ENCODE data around the gene IFFO2.

IFFO2 gene

GRCh38 chr1:18970762-18971161, 14.3 kb upstream of the IFFO2 start:
- DNase-seq: no peak

GRCh38 chr1:18970358-18970757, 13.9 kb upstream of the IFFO2 start:
- no peak for DNase-seq

- DNase-seq: no peak
These were observed 10.7 kb upstream of the IFFO2 start for GRCh38 chr1:18967066-18967690.

GRCh38 chr1:18965206-18966173, 9.0 kb upstream of the IFFO2 start:
- DNase-seq: no peak

- DNase-seq: no peak
These were observed 7.5 kb upstream of the IFFO2 start for GRCh38 chr1:18963968-18964367.

GRCh38 chr1:18962855-18963737, 6.6 kb upstream of the IFFO2 start:
- no peak for DNase-seq

GRCh38 chr1:18962121-18962721, 5.7 kb upstream of the IFFO2 start:
- DNase-seq: no peak

- no peak for DNase-seq
These were observed 4.3 kb upstream of the IFFO2 start for GRCh38 chr1:18960821-18961220.

- DNase-seq: no peak
These were observed 3.9 kb upstream of the IFFO2 start for GRCh38 chr1:18960409-18960808.

- DNase-seq: no peak
These were observed 3.1 kb upstream of the IFFO2 start for GRCh38 chr1:18959591-18959990.

- DNase-seq: no peak
These were observed 1.2 kb upstream of the IFFO2 start for GRCh38 chr1:18957532-18958300.

GRCh38 chr1:18957136-18957521, 653 bp upstream of the IFFO2 start:
- no peak for DNase-seq

- no peak for DNase-seq
These were observed 859 bp downstream of the IFFO2 start for GRCh38 chr1:18955441-18956192.

- no peak for DNase-seq
These were observed 1.4 kb downstream of the IFFO2 start for GRCh38 chr1:18955131-18955440.

- DNase-seq: no peak
These were observed 2.0 kb downstream of the IFFO2 start for GRCh38 chr1:18954270-18955071.

- no peak for DNase-seq
These were observed 2.7 kb downstream of the IFFO2 start for GRCh38 chr1:18953731-18954231.

- no peak for DNase-seq
These were observed 4.6 kb downstream of the IFFO2 start for GRCh38 chr1:18951818-18952391.

- no peak for DNase-seq
These were observed 5.1 kb downstream of the IFFO2 start for GRCh38 chr1:18951416-18951815.

GRCh38 chr1:18950401-18951026, 6.0 kb downstream of the IFFO2 start:
- no peak for DNase-seq

All from NCI-H526 treated with DMSO at 0.1 percent for 48 hours (cell line).